Fibroblast of skin of scalp (primary cell): ENCODE results near the gene RESP18.
"Not testable (repeated sequence)": the region's sequence is repeated elsewhere in the genome, so short reads cannot be mapped to it uniquely, and the experiment has no call there.

Source experiments
- DNase-seq: peaks from one replicate; pipeline ENCODE4 v3.0.0-alpha.2; 2013

The RESP18 gene

DNA sequence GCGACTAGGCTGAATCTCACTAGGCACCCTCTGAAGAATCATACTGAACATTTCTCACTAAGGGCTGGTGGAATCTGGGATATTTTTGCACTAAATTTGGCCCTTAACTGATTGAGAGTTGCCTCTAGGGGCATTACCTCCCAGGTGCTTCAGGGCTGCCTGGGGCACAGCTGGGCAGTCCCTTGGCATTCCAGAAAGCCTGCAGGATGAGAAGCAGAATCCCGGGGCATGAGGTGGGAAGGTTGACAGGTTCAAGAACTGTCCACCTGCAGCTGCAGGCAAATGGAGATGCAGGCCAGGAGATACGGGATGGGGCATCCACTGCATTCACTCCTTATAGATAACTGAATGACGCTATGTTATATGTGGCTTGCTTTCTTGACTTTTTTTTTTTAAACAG is 7.4 kb downstream of the RESP18 start:
- no peak for DNase-seq

DNA sequence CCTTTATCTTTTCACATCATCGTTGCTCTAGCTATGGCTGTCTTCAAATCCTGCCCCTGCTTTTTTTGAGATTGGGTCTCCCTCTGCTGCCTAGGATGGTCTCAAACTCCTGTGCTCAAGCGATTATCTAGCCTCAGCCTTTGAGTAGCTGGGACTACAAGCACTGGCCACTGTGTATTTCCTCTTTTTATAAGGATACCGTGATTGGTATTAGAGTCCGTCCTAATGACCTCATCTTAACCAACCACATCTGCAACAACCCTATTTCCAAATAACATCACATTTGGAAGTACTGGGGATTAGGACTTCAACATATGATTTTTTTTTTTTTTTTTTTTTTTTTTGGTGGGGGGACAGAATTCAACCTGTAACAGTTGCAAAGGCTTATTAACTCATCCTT is 9.1 kb downstream of the RESP18 start:
- DNase-seq = no peak

DNA sequence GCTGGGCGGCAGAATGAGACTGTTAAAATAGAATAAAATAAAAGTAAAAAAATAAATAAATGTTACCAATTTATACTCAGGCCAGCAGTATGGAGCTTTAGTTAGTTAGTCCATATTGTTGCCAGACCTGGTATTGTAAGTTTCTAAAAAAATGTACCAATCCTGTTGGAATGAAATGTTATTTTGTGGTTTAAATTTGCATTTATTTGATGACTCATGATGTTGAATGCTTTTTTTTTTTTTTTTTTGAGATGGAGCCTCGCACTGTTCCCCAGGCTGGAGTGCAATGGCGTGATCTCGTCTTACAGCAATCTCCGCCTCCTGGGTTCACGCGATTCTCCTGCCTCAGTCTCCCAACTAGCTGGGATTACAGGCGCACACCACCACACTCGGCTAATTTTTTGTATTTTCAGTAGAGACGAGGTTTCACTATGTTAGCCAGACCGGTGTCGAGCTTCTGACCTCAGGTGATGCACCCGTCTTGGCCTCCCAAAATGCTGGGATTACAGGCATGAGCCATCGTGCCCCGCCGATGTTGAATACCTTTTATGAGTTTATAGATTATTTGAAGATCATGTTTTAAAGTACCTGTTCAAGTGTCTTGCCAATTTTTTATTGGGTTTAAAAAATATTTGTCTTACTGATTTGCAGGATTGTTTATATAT is 17.6 kb downstream of the RESP18 start:
- peak; percentile 38 for DNase-seq

DNA sequence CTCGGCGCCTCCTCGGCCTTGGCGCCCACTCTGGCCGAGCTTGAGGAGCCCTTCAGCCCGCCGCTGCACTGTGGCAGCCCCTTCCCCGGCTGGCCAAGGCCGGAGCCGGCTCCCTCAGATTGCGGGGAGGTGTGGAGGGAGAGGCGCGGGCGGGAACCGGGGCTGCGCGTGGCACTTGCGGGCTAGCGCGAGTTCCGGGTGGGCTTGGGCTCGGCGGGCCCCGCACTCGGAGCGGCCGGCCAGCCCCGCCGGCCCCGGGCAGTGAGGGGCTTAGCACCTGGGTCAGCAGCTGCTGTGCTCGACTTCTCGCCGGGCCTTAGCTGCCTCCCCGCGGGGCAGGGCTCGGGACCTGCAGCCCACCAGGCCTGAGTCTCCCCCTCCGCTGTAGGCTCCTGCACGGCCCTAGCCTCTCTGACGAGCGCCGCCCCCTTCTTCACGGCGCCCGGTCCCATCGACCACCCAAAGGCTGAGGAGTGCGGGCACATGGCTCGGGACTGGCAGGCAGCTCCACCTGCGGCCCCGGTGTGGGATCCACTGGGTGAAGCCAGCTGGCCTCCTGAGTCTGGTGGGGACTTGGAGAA is 19.8 kb downstream of the RESP18 start:
- DNase-seq = not testable (repeated sequence)

DNA sequence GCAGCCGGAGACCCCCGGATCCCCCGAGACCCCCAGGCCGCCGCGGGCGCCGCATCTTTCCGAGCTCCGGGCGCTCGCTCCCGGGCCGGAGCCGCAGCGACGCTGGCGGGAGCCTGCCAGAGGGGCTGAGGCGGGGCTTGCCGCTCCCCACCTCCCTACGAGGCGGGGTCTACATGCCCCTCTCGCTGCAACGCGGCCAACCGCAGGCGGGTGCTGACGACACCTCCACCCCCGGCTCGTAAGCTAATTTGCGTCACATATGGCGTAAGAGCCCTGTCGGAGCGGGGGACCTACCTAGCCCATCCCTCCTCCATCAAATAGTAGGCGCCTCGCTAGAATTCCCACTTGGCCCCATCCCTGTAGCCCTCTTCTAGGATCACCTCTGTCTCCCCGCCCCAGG is 23.3 kb downstream of the RESP18 start, which contains the start of gene PTPRN:
TSS of gene PTPRN (minus strand) at position 124 of the 400 bp plus-strand sequence. CDS start at position 55, 69 bp downstream.
- peak; percentile 68 for DNase-seq

DNA sequence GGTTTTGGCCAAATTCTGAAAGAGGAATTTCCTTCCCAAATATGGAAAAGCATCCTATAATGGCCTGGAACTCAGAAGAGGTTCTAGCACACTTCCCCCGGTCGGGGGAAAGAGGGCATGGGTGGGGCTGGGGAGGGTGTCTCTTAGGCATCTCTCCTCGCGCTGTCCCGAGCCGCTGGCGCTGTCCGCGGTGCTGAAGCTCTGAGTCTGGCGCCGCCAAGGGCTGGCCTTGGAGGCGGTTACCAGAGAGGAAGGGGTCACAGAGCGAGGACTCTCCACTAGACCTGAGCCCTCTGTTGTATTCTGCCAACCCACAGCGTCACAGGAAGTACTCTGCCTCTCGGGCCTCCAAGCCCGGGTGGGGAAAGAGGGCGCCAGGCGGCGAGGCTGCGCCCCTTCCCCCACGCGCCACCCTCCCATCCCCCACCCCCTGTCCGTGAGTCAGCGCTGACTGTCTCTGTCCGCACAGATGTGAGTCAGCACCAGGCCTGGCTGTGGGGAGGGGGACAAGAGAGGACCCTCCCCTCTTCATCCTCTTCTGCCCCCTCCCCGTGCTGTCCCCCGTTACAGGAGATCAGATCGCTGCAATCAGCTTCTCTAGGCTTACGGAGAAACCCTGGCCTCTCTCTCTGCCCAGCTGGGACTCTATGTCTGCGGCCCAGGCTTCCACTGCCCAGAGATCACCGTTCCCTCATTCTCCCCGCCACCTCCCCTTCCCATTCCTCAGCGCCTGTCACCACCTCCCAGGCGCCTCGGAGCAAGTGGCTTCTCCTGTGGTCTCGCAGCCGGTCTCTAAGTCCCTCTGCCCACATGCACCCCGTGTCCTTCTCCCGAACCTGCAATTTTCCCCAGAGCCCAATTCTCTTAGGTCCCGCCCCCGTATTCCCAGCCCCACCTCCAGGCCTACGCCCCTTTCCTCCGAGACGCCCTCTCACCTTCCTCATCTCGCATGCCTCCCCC is 24.1 kb downstream of the RESP18 start:
- peak; percentile 84 for DNase-seq

DNA sequence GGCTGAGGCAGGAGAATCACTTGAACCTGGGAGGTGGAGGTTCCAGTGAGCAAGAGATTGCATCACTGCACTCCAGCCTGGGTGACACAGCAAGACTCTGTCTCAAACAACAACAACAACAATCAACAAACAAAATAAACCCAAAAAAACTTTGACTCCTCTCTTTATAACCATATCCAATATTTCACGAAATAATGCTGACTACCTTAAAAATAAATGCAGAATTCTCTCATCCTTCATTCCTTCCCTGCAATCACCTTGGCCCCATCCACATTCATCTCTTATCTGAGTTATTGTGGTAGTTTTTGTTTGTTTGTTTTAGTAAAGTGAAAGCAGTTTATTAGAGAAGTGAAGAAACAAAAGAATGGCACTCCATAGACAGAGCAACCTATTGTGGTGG is 26.5 kb downstream of the RESP18 start:
- DNase-seq = no peak

DNA sequence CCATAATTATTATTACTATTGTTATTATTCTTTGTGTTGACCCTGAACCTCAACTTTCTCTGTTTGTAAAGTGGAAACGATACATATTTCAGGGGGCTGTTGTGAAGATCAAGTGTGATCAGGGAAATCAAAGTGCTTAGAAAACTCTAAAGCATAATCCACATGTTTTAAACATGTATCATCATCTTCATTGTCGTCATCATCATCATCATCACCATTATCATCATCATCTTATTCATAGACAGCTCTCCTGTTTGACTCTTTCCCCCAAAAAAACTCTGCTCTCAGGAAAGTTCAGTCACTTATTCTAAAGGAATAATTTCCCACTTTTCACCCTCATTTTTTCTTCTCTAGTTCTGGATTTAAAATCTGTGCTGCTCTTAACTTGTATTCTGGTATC is 28.3 kb downstream of the RESP18 start:
- DNase-seq = no peak

DNA sequence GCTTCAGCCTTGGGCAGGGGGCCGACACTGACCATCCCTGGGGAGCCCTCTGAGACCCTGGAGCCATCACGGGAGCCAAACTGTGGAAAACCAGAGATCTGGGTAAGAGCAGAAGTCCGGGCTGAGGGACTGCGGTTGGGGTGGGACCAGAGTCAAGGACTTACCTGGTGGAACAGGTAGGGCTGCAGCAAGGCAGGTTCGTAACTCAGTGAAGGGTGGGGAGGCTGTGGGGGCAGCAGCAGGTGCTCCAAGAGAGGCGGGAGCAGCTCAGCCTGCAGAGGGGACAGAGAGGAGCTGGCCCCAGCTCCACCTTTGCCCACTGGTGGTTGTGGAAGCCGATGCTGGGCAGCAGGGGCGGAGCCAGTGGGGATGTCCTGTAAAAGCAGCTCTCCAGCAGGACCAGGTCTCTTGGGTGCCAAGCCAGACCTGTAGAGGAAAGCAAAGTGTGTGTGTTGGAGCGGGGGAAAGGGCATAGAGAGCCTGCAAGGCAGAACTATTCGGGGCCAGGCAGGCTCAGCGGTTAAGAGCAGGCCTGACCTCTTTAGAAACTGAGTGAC is 30.1 kb downstream of the RESP18 start:
- no peak for DNase-seq

DNA sequence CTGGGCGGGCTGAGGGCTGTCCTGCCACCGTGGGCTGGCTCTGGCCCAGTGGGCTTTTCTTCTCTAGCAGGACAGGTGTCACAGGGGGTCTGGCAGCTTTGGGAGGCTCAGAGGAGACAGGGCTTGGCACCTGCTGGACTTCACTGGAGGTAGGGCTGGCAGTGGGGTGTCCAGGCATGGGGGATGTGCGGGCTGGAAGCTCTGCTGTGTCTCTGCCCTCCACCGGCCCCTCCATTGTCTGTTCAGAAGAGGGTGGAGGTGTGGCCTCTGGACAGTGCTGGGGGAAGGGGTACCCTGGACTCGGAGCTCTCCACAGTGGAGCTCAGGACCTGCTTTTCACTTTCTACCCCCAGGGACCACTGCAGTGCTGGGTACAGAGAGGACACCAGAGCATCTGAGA is 32.5 kb downstream of the RESP18 start:
- no peak for DNase-seq

DNA sequence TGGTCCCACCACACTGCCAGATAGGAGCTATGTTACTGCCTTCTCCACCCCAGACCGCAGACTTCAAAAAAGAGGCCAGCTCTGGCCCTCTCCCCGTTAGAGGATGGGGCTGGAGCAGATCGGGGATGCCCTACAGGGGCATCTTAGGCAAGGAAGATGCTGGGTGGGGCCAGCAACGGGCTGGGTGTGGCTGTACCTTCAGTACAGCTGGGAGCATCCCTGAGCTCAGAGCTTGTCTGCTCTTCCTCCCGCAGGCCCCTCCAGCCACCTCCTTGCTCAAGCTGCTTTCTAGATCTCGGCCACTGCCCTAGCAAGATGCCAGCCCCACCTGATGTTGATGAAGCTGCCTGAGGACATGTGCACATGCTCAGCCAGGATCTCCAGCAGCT is 33.2 kb downstream of the RESP18 start:
- no peak for DNase-seq

DNA sequence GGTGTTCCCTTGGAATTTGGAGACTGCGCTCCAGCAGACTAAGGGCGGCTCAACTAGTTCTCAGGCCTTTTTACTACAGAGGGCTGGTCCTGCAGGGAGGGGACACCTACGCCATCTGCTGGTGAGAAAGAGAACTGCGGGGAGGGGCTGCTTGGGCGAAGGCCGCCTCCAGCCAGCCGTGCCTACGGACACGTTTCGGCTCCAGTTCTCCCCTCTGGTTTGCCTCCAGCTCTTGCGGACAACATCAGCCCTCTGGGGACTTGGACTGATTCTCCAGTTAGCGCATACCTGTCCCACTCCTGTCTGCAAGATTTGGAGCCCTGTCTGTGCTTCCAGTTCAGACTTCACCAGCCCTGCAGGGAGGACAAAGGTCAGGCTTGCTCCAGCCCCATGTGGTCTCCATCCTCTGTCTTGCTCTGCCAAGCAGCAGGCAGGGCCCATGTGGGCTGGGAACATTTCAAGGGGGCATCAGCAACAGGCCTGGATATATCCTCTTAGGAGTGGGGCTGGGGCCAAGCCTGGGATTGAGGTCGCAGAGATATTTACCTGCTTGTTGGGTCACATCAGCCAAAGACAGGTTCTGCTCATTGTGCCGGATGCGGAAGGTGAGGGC is 33.7 kb downstream of the RESP18 start:
- peak; percentile 80 for DNase-seq

DNA sequence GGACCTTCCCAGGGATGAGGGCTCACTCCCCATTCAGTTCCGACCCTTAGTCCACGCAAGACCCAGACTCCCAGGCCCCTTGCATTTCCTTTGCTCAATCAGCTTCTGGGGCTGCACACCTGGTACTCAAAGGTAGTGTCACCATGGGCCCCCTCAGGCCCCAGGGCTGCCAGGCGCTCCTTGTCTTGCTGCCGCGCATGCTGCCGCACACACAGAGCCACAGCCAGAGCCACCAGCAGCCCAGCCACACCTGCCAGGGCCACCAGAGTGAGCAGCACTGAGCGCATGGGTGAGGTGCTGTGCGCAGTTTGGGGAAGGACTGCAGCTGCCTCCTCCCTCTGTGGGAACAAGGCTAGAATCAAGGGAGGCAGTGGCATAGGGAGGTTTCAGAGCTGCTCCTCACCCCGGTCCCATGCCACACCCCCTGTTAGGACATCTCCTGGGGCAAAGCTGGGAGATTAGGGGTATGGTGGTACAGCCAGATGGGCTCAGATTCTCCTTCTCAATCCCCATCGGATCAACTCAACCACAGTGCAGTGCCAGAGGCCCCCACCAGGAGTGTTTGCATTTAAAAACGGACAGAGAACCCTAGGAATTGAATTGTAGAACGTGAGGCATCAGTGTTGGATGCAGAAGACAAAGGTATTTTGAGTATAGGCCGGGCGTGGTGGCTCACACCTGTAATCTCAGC is 34.6 kb downstream of the RESP18 start:
- no peak for DNase-seq

DNA sequence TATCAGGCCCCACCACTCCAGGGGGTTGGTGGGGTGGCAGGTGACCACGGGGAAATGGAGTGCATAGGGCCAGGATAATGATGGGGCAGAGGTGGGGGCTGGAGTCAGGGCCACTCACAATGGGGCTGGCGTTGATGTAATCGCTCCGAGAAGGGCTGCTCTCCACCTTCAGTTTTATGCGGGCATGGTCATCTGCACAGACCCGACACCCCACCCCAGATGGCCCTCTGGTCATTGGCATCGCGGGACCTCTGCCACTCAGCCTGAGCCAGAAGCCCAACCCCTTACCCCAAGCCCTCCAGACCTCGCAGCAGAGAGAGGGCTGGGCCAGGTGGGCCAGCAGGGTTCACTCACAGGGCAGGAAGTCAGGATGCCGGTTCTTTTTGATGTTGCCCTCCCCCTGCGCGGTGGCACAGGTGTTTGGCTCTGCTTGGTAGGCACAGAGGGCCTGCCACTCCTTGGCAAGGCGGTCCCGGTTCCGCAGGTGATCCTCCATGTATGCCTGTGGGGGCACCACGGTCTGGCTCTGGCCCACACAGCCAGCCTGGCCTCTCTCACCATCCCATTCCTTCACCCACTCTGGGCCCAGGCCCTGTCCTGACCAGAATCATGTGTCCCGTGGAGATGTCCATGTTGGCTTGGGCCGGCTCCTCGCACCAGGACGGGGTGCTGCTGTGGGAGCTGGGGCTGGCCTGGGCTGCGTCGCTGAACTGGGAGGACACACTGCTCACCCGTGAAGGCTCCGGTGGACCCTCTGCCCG is 35.7 kb downstream of the RESP18 start:
- DNase-seq = no peak

DNA sequence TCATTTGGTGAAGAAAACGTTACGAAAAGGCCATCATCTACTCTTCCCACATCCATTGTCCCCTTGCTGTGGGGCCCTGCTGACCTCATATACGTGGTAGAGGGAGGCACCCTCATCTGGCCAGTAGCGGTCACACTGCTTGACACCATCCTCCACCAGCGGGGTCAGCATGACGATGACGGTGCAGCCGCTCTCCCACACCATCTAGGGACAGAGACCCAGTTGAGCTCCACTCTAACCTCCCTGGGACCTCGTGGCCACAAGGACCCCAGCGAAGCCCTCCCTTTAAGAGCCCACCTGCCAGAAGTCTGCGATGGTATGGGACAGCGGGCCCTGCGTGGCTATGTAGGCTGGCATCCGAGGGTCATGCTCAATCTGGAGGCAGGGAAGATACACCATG is 36.4 kb downstream of the RESP18 start:
- no peak for DNase-seq

DNA sequence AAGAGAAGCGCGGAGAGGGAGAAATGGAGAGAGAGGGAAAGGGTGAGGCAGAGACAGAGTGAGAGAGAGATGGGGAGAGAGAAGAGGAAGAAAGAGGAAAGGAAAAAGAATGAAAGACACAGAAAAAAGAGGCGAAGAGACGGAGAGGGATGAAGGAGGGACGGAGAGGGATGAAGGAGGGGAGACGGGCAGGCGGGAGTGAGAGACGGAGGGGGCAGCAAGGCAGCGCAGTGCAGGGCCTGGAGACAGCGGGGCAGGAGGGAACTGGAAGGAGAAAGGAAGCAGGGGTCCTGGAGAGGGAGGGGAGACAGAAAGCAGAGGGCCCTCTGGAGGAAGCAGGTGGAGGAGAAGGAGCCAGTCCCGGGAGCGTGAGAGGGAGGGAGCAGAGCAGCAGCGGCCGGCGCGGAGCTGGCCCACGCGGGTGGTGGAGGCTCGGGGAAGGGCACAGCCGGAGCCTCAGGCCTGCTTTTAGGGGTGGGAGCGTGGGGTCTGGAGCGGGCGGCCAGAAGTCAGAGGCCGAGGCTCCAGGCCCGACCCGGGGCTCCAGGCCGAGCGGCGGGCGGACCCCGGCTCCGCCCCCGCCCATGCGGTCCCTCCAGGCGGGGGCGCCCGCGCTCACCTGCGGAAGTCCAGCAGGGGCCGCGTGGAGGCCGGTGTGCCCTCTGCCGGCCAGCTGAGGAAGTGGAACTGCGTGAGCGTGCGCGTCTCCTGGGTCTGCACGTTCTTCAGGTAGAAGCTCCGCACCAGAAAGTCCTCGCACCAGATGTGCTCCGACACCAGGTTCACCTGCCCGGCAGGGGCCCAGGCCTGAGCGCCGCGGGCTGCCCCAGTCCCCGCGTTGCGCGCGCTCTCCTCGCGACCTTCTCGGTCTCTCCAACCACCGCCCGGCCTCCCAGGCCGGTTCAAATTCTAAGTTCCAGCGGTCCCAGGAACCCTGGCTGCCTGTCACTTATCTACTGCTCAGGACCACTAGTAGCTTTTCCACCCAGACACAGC is 37.9 kb downstream of the RESP18 start:
- peak; percentile 76 for DNase-seq

DNA sequence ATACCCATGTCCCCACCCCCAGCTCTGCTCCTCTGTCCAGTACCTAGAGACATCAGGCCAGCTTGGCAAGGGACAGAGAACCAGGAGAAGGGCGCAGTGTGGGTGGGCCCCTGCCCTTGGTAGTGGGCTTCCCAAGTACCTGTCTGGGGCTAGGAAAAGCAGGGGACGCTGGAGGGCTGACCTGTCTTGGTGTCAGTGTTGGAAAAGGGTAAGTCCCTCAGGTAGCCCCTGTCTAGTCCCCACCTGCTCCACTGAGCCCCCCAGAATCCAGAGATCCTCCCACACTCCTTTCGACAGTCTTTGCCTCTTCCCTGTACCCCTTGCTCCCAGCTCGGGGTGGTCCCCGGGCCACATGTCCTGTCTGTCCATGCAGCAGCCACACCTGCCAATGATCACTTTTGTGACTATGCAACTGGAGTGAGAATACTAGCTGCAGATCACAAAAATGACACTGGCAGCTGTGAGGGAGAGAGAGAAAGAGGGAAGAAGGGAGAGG is 38.8 kb downstream of the RESP18 start:
- DNase-seq = no peak

DNA sequence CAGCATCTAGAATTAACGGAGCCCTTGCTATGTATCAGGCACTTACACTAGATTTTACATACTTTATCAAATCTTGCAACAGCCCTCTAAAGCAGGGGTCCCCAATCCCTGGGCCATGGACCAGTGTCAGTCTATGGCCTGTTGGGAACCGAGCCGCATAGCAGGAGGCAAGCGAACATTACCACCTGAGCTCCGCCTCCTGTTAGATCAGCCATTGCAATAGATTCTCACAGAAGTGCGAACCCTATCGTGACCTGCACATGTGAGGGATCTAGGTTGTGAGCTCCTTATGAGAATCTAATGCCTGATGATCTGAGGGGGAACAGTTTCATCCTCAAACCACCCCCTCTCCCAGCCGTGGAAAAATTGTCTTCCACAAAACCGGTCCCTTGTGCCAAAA is 39.9 kb downstream of the RESP18 start:
- DNase-seq = no peak

DNA sequence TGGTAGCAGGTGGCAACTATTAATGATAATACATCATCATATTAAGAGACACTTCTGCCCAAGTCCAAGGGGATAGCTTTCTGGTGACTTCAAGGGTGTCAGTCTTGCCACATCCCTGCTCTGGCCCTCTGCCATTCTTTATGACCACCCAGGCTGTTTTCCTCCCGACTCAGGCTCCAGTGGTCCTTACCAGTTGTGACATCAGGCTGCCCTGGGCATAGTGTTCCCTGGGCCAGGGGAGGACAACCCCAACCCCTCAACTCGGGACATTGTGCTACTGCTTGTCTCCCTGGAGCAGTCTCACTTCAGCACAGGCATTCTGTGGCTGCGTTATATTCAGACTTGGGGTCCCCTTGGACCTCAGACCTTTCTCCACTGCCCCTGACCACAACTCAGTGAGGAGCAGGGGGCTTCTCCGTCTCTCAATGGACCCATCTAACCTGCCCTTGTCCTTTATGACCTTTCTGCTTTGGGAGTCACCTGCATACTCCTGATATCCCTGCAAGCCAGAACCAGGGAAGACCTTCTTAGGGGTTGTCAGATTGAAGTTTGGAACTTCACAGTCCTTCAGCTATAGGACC is 40.5 kb downstream of the RESP18 start:
- no peak for DNase-seq
